Bronchial epithelial cell (primary cell): ENCODE measurements around the gene MBOAT2. TPM values are rescaled to one million over a fixed set of nuclear protein-coding genes. Genes with fewer than 3 reads are reported as not detected.

Experiments used
- DNase-seq: peaks from one replicate; pipeline ENCODE4 v3.0.0-alpha.2; 2010; ENCODE audit warnings: low read depth
- FAIRE-seq: peaks from 2 replicates; lab custom pipeline; 2011; peaks lifted over from hg19 to GRCh38; lab: Jason Lieb, UNC
- H3K27me3 ChIP-seq: 2 replicates; pipeline ENCODE4 v1.5.1; 2011; ENCODE audit warnings: low read length; ENCODE audit not compliant: control insufficient read depth, insufficient read depth
- H3K36me3 ChIP-seq: 2 replicates; pipeline ENCODE4 v1.5.1; 2011; ENCODE audit warnings: low read length; ENCODE audit not compliant: control insufficient read depth, insufficient read depth
- H3K4me3 ChIP-seq: 2 replicates; pipeline ENCODE4 v1.5.1; 2011; ENCODE audit warnings: mild to moderate bottlenecking, low read depth, low read length, control low read depth
- CTCF ChIP-seq: IDR thresholded peaks from 2 replicates; pipeline ENCODE4 v1.5.1; 2011; ENCODE audit warnings: mild to moderate bottlenecking, moderate library complexity, low read length, control low read depth, inconsistent platforms; ENCODE audit not compliant: insufficient read depth, severe bottlenecking
- total RNA-seq: library from RNA; depleted of rRNA; stranded (reverse); fragments of >200 nt; gene quantifications from 2 replicates; pipeline ENCODE4 v1.2.1, GENCODE V29; 2014

Gene MBOAT2
- total RNA-seq, 1 donor from 2014 or later, result 145 TPM

GRCh38 chr2:8987410-8987809 is 16.1 kb downstream of the MBOAT2 start:
- no peak overlapping the region for H3K4me3 ChIP-seq
- no peak for DNase-seq
- H3K36me3 ChIP-seq, result no peaks in the 10 kb centered on the region
- no peaks in the 10 kb centered on the region for H3K27me3 ChIP-seq
- FAIRE-seq, result no peak
- TF ChIP-seq CTCF, result no peak

DNA sequence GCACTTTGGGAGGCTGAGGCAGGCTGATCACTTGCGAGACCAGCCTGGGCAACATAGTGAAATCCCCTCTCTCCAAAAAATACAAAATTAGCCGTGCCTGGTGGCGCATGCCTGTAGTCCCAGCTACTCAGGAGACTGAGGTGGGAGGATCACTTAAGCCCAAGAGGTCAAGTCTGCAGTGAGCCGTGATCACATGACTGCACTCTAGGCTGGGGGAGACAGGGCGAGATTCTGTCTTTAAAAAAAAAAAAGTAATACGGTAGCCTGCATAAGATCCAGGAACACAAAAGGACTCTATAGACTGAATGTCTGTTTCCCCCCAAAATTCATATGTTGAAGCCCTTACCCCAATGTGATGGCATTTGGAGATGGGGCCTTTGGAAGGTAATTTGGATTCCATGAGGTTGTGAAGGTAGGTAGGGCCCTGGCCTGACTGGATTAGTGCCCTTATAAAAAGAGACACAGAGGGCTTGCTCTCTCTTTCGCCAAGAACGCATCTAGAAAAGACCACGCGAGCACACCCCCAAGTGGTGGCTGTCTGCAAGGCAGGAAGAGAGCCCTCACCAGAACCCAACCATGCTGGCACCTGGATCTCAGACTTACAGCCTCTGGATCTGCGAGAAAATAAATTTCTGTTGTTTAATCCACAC is 17.0 kb downstream of the MBOAT2 start:
- Histone ChIP-seq H3K27me3 (no peaks in the 10 kb centered on the region), H3K4me3 (no peak overlapping the region), H3K36me3 (no peaks in the 10 kb centered on the region)
- TF ChIP-seq CTCF, result no peak
- DNase-seq (no peak), FAIRE-seq (no peak)

GRCh38 chr2:8985561-8986326 is 17.7 kb downstream of the MBOAT2 start:
- Histone ChIP-seq H3K36me3 (no peaks in the 10 kb centered on the region), H3K4me3 (no peak overlapping the region), H3K27me3 (no peaks in the 10 kb centered on the region)
- no peak for TF ChIP-seq CTCF
- DNase-seq (peak; percentile 34), FAIRE-seq (no peak)

DNA sequence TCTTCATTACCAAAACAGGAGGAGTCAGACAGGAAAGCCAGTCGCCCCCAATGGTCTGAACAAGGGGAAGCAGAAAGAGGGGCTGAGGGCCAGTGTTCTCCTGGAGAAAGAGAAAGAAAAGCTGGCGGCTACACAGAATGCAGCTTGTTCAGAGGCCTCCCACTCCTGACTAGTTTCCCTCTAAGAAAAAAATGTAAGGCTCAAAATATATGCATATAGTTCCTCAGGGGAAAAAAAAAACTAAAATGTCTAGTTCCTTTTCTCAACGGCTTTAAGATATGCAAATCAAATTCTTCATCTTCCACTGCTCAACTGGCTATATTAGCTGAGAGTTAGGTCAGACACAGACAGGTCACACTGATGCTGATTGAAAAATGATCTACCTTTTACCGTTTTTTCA is 18.6 kb downstream of the MBOAT2 start:
- DNase-seq (no peak), FAIRE-seq (no peak)
- Histone ChIP-seq H3K4me3 (no peak overlapping the region), H3K36me3 (no peaks in the 10 kb centered on the region), H3K27me3 (no peaks in the 10 kb centered on the region)
- TF ChIP-seq CTCF, result no peak

DNA sequence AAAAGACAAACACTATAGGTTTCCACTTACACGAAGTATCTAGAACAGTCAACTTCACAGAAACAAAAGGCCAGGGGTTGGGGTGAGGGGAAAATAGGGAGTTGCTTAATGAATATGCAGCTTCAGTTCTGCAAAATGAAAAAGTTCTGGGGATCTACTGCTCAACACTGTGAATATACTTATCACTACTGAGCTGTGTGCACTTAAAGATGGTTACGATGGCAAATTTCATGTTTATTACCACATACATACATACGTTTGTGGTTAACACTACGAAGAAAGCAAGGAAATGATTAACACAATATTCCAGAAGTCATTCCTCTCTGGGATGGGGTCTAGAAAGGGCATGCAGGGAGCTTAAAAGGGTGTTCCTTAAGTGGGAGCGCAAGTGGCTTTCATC is 19.3 kb downstream of the MBOAT2 start:
- FAIRE-seq (no peak), DNase-seq (no peak)
- no peak for TF ChIP-seq CTCF
- H3K27me3 ChIP-seq, result no peaks in the 10 kb centered on the region
- H3K36me3 ChIP-seq, result no peaks in the 10 kb centered on the region
- no peak overlapping the region for H3K4me3 ChIP-seq
